EL (cell line): ENCODE data around the gene MINDY3.
"Not testable (repeated sequence)": the region's sequence is repeated elsewhere in the genome, so short reads cannot be mapped to it uniquely, and the experiment has no call there.

ENCODE experiments used
- DNase-seq: peaks from one replicate; pipeline ENCODE4 v3.0.0-alpha.2; 2016

MINDY3 gene

GRCh38 chr10:15764892-15765454 lies 95.3 kb downstream of the MINDY3 start:
- DNase-seq: no peak

GRCh38 chr10:15763006-15763405 lies 97.3 kb downstream of the MINDY3 start:
- no peak for DNase-seq

DNA sequence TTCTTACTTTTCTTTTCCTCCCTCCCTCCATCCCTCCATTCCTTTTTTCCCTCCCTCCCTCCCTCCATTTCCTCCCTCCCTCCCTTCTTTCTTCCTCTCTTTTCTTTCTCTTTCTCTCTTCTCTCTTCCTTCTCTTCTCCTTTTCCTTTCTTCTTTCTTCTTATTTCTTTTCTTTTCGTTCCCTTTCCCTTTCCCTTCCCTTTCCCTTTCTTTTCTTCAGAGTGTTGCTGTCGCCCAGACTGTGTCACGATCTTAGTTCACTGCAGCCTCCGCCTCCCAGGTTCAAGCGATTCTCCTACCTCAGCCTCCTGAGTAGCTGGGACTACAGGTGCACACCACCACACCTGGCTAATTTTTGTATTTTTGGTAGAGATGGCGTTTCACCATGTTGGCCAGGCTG lies 98.1 kb downstream of the MINDY3 start:
- not testable (repeated sequence) for DNase-seq

DNA sequence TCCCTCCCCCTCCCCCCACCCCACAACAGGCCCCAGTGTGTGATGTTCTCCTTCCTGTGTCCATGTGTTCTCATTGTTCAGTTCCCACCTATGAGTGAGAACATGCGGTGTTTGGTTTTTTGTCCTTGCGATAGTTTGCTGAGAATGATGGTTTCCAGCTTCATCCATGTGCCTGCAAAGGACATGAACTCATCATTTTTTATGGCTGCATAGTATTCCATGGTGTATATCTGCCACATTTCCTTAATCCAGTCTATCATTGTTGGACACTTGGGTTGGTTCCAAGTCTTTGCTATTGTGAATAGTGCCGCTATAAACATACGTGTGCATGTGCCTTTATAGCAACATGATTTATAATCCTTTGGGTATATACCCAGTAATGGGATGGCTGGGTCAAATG lies 99.1 kb downstream of the MINDY3 start:
- DNase-seq: not testable (repeated sequence)

- no peak for DNase-seq
These were observed 99.6 kb downstream of the MINDY3 start for GRCh38 chr10:15760681-15761080.

- no peak for DNase-seq
These were observed 101.0 kb downstream of the MINDY3 start for GRCh38 chr10:15759265-15759664.

DNA sequence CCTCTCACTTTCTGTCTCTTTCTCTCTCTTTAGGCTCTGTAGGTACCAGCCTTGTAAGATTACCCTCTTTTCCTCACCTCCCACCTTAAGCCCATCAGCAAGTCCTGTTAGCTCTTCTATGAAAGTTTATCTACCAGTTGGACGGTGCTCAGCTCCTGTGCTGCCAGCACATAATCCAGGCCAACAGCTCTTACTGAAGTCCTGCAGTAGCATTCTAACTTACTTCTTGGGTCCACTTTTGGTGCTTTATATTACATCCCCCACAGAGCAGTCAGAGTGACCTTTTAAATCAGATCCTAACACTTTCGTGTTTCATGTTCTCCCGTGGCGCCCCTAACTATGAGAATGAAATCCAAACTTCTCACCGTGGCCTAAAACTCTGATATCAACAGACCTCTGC lies 101.7 kb downstream of the MINDY3 start:
- no peak for DNase-seq

DNA sequence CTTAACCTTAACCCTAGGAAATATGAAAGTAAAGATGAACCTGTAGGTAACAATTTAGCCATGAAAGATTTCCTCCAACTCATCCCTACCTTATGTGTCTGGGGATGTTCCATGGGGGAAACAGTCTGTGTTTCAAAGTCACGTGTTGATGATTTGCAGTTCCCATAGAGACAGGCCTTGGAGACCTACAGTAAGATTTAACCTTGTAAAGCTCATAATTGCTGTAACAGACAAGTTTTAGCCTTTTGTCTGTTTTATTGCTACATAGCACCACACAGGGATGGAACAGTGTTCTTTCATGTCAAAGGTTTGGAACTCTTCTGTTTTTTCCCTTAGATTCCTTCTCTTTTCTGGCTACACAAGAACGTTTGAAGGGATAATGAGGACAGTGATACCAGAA lies 105.4 kb downstream of the MINDY3 start:
- no peak for DNase-seq

DNA sequence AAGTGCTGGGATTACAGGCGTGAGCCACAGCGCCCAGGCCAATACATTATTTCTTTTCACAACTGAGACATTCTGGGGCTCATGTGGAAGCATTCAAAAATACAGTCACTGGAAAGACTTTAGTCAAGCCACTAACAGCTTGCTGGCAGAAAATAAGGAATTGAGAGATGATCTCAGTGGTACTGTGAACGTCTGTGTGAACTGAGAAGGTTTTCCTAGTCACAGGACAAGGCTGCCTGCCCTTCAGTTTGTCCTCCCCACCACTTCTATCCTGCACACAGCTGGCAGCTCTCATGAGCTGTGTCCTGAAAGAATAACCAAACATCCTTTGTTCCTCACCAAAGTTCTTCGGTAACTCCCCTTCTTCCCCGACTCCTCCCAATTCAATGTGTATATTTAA lies 109.3 kb downstream of the MINDY3 start:
- no peak for DNase-seq

GRCh38 chr10:15748126-15748525 lies 112.2 kb downstream of the MINDY3 start:
- DNase-seq: no peak

- no peak for DNase-seq
These were observed 112.7 kb downstream of the MINDY3 start for GRCh38 chr10:15747632-15748031.

- no peak for DNase-seq
These were observed 114.6 kb downstream of the MINDY3 start for GRCh38 chr10:15745751-15746150.

DNA sequence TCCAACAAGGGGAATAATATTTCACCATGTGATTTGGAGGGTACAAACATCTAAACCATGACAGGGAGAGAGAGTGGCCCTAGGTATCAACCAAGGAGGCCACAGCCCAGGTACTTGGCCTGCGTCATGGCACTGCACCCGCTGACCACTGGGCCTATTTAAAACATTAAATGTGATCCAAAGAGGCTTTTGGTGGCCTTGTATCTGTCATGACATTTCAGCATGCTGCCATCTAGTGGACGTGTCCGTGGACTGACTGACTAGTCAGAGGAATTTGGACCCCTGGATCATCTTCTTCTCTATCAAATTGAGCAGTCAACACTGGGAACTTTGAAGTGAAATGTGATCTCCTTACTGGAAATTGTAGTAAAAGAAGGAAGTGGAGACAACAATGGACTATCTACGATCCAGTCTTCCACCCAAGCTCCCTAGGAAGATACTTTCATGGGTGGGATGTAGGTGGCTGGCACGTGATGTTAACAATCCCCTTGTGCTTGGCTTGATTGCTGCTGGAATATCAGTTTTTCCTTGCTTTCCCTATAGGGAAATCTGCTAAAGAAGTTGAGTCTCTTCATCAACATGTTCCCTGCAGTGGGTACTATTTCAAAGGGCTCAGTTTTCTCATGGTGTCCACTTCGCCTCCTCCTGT lies 116.0 kb downstream of the MINDY3 start:
- DNase-seq: peak; percentile 56

- DNase-seq: no peak
These were observed 116.9 kb downstream of the MINDY3 start for GRCh38 chr10:15743443-15743842.

- no peak for DNase-seq
These were observed 117.5 kb downstream of the MINDY3 start for GRCh38 chr10:15742836-15743235.

GRCh38 chr10:15742102-15742501 lies 118.2 kb downstream of the MINDY3 start:
- no peak for DNase-seq

DNA sequence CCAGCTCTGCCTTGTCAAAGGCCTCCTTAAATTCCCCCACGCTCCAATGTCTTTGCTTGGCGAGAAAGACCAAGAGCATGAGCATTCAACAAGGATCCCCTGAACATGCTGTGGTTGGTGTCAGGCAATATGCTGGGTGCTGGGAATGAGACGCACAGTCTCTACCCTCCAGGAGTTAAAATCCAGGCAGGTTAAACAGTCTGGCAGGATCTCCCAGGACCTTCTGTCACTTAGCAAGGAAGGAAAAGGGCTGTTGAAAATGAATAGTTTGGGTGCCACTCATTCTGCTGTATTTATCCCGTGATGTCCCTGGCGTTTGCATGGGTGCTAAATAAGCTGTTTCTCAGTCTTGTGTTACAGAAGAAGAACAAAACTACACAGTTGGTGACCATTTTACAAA lies 118.7 kb downstream of the MINDY3 start:
- DNase-seq: no peak

DNA sequence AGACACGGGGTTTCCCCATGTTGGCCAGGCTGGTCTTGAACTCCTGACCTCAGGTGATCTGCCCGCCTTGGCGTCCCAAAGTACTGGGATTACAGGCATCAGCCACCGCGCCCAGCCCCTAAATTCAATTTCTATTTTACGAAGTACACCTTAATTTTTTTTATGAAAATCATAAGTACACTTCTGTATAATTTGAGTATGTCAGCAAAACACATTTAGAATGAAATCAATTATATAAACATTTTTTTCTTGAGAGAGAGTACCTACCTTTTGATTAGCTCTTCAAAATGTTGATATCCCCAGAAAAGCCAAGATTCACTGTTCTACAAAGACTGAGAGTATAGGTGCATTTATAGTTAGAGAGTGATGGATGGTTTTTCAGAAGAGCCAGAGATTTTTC lies 120.0 kb downstream of the MINDY3 start:
- DNase-seq: no peak

GRCh38 chr10:15739254-15739970 lies 120.9 kb downstream of the MINDY3 start:
- no peak for DNase-seq

DNA sequence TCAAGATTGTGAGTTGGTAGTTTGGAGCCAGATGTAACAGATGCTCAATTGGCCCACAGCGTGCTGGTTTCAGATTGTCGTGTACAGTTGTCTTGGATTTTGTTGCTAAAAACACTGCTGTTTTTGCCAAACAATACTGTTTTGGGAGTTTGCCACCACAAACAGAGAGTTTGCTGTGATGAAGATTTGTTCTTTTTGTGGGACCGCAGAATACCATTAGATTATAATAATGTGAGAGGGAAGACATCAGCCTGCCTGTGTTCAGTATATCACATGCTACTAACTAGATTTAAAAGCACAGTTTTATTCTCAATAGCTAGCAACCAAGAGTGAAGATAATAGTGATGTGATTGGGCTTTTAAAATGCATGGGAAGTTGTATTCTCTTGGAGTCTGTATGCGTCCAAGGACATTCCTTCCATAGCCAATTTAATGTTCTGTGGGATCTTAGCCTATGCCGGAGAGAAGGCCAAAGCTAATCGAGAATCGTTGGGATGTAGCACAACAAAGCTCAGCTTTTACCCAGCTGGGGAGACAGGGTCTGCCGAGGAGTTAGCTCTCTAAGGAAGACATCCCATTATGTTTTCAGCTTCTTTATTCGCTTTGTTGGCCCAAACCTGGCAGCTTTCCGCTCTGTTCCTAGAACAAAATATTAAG lies 121.9 kb downstream of the MINDY3 start:
- no peak for DNase-seq

GRCh38 chr10:15737656-15738055 lies 122.7 kb downstream of the MINDY3 start:
- DNase-seq: no peak

DNA sequence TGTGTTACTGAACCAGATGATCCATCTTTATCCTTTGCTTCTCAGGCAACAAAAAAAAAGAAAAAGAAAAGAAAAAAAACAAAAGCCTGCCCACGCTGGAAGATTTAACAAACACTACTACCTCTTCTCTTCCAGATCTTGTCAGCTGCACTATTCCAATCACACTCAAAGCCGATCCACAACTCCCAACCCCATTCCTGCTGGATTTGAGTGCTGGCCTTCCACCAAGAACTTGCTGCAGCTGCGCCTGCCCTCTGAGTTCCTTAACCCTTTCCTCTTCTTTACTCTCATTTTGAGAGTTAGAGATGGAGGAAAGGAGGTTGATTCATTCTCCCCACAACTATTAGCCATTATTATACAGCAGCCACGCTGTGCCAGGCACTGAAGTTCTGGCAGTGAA lies 124.5 kb downstream of the MINDY3 start:
- DNase-seq: no peak

DNA sequence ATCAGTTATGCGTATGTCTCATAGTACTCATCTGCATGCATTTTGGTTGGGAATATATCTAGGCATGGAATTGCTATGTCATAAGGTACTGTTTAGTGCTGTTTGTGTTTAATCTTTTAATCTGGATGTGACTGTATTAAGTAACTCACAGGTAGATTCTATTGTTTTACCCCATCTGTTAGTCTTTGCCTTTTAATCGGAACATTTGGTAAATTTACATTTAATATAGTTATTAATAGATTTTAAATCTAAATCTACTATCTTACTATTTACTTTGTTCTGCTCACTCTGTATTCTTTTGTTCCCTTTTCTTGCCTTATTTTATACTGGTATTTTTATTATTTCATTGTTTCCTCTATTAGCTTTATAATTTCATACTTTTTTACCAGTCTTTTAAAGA lies 130.0 kb downstream of the MINDY3 start:
- no peak for DNase-seq

GRCh38 chr10:15729890-15730289 lies 130.4 kb downstream of the MINDY3 start:
- DNase-seq: no peak
